Brain microvascular endothelial cell (primary cell): ENCODE data around the gene IQSEC1.

Source experiments
- DNase-seq: peaks from one replicate; pipeline ENCODE4 v3.0.0-alpha.2; 2020
- H3K27ac ChIP-seq: fragments of 250-450 bp; sonication (Bioruptor Pico); 2 replicates; pipeline ENCODE4 v1.5.1; 2020; ENCODE audit warnings: mild to moderate bottlenecking, moderate library complexity
- H3K27me3 ChIP-seq: fragments of 250-450 bp; sonication (Bioruptor Pico); replicated peaks from 2 replicates; pipeline ENCODE4 v1.5.1; 2020; ENCODE audit warnings: mild to moderate bottlenecking
- H3K36me3 ChIP-seq: fragments of 250-450 bp; sonication (Bioruptor Pico); replicated peaks from 2 replicates; pipeline ENCODE4 v1.5.1; 2020; ENCODE audit warnings: mild to moderate bottlenecking
- H3K4me3 ChIP-seq: 2 replicates; pipeline ENCODE4 v1.5.1; 2011; ENCODE audit warnings: low read depth, mild to moderate bottlenecking, control low read depth, low read length, moderate library complexity
- in situ Hi-C: cut with HindIII; loops from 2 replicates; pipeline ENCODE4 v1.10.0; 2017; ENCODE audit warnings: low sequenced_read_pairs, low pct_ligation_motif_present
- TF ChIP-seq, protein P1 (sequence below): IDR thresholded peaks from 2 replicates; pipeline ENCODE4 v1.5.1; 2011; ENCODE audit warnings: low read depth, mild to moderate bottlenecking, moderate library complexity, low read length, control low read depth, inconsistent platforms; ENCODE audit errors: missing control alignments

Gene IQSEC1

DNA sequence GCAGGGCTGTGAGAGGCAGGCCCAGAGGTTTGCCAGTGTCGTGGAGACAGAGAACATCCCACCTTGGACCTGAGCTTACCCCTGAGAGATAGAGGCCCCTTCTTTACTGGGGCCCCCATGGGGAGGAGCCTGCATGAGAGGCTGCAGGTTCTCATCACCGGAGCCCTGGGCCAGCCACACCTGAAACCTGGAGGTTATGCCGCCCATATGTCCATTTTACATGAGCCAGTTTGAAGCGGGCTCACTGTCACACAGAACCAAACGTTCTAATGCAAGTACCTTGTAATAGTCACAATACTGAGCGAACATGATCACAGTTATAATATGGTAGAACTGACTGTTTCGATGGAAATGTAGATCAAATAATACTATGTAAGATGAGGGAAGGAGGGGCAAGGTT, 6.3 kb upstream of the IQSEC1 start:
- no peak overlapping the region for H3K27ac ChIP-seq
- in situ Hi-C loops, result no loop called here
- H3K27me3 ChIP-seq, result peaks cover 25% of the 10 kb centered on the region
- H3K36me3 ChIP-seq, result no peaks in the 10 kb centered on the region
- TF ChIP-seq, protein P1, sequence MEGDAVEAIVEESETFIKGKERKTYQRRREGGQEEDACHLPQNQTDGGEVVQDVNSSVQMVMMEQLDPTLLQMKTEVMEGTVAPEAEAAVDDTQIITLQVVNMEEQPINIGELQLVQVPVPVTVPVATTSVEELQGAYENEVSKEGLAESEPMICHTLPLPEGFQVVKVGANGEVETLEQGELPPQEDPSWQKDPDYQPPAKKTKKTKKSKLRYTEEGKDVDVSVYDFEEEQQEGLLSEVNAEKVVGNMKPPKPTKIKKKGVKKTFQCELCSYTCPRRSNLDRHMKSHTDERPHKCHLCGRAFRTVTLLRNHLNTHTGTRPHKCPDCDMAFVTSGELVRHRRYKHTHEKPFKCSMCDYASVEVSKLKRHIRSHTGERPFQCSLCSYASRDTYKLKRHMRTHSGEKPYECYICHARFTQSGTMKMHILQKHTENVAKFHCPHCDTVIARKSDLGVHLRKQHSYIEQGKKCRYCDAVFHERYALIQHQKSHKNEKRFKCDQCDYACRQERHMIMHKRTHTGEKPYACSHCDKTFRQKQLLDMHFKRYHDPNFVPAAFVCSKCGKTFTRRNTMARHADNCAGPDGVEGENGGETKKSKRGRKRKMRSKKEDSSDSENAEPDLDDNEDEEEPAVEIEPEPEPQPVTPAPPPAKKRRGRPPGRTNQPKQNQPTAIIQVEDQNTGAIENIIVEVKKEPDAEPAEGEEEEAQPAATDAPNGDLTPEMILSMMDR, result no peak
- no peak overlapping the region for H3K4me3 ChIP-seq
- DNase-seq, result no peak

DNA sequence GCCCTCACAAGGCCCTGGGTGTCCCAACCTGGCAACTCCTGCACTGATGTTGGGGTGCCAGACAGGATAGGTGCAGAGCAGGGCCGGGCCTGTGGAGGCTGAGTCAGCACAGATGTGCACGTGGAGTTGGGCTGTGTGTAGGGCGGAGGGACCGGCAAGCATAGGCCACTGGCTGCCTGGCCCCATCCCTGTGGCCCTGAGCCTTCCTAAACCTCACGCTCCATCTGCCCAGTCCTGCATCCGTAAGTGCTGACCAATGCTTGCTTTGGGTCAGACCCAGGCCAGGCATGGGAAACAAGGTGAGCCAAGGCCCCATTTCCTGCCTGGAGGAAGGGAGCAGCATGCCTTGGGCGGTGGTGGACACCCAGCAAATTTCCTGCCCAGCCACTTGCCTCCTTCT, 5.8 kb upstream of the IQSEC1 start:
- H3K27me3 ChIP-seq, result peaks cover 30% of the 10 kb centered on the region

DNA sequence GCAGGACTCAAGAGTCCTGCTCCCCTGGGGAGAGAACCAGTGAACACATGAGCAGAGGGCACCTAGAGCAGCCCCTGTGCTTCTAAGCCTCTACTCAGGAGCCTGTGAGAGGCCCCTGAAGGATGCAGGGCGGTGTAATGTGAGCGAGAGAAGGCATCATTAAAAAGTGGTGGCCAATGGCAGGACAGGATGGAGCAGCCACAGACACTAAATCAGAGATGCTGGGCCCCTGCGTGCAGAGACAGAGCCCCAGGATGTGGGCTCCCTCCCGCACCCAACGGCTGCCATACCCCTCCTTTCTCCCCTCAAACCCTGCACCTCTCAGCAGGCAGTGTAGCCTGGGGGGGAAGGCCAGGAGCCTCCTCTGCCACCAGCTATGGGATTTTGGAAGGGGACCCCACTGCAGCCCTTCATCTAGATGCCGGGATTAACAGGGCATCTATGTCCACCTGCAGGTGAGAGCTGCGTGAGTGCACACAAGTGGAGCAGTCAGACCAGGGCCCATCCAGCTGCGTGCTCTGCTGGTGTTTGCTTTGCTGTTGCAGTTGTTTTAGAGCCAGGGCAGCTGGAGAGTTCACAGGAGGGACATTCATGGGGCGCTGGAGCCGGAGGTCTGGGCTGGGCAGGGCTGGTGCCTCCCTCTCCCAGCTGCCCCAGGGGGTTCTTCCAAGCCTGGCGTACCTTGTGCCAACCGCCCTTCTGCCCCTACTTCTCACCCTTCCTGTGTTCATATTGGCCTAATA, 5.1 kb upstream of the IQSEC1 start:
- H3K27me3 ChIP-seq, result peaks cover 37% of the 10 kb centered on the region
- in situ Hi-C loops, result no loop called here
- TF ChIP-seq, protein P1, result no peak
- no peak for DNase-seq
- no peak overlapping the region for H3K4me3 ChIP-seq
- H3K36me3 ChIP-seq, result no peaks in the 10 kb centered on the region
- no peak overlapping the region for H3K27ac ChIP-seq

More for the DNA sequence above, 5.8 kb upstream of the IQSEC1 start:
- in situ Hi-C loops, result no loop called here
- H3K27ac ChIP-seq, result no peak overlapping the region
- DNase-seq, result no peak
- H3K4me3 ChIP-seq, result no peak overlapping the region
- TF ChIP-seq, protein P1, result no peak
- H3K36me3 ChIP-seq, result no peaks in the 10 kb centered on the region

DNA sequence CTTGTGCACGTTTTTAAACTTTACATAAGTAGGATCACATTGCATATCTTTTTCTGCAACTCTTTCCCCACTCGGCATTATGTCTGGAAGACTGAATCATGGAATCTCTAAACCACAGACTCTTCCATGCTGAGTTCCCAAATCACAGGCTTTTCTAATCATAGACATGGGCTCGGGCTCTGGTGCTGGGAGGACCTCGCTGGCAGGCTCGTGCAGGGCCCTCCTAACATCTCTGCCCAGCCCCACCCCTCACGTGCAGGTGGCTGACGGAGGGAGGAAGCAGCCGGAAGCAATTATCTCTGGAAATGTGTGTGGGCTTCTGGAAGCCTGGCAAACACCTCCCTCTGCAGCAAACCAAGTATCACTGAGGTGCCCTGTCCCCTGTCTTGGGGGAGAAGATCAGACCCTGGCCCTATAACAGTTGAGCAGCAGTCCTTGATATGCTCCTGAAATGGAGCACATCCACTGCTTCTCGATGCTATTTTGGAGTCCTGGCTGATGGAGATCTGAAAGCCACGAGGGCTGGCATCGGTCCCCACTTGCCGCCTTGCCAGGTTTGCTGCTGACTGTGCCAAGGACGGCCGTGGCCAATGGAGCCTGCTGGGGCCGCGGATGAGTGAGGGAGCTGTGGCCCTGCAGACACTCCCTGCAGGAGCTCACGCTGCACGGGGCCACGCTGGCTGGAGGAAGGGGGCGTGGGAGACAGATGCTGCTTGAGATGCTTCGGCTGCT, 4.4 kb upstream of the IQSEC1 start:
- no peak for DNase-seq
- TF ChIP-seq, protein P1, result no peak
- no peaks in the 10 kb centered on the region for H3K36me3 ChIP-seq
- H3K4me3 ChIP-seq, result no peak overlapping the region
- H3K27me3 ChIP-seq, result peaks cover 44% of the 10 kb centered on the region
- in situ Hi-C loops, result no loop called here
- no peak overlapping the region for H3K27ac ChIP-seq

DNA sequence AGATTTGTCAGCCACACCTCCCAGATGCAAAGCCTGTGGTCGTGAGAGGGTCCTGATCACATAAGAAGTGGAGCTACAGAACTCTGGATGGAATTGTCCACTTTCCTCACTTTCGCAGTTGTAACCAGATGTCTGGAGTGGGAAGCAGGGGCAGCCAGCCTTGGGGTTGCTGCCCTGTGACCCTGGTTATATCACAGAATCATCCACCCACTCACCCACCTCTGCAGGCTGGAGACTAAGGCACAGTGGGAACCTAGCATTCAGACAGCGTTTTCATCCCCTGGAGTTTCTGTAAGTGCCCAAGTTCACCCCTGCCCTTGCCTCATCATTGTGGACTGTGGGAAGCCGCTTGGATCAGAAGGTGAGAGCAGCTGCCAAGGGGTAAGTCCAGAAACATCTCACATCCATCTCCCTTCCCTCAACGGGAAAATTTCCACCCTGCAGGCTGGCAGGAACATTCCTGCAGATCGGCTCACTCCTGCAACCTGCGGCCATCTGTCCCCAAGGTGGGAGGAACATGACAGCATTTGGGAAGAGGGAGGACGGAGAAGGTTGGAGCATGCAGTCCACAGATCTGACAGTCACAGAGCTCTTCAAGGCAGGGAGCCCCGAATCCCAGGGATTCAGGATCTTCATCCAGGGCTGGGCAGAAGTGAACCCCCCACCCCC, 2.9 kb upstream of the IQSEC1 start:
- in situ Hi-C loops, result no loop called here
- no peak for DNase-seq
- H3K4me3 ChIP-seq, result no peak overlapping the region

More for the DNA sequence above, 2.9 kb upstream of the IQSEC1 start:
- H3K27ac ChIP-seq, result no peak overlapping the region
- TF ChIP-seq, protein P1, result no peak
- peaks cover 52% of the 10 kb centered on the region for H3K27me3 ChIP-seq
- no peaks in the 10 kb centered on the region for H3K36me3 ChIP-seq
